WI38 (cell line): ENCODE data around the gene HNRNPUL1.
A peak's percentile ranks its signal among the peaks of the same experiment; 100 is the strongest.

ENCODE experiments used
- H3K4me3 ChIP-seq: 2 replicates; pipeline ENCODE4 v1.5.1; 2011; ENCODE audit warnings: low read depth, mild to moderate bottlenecking, control low read depth, low read length
- TF ChIP-seq, protein P1 (sequence below): IDR thresholded peaks from 2 replicates; pipeline ENCODE4 v1.5.1; 2012; ENCODE audit warnings: low read depth, mild to moderate bottlenecking, control low read depth, low read length

Gene HNRNPUL1

DNA sequence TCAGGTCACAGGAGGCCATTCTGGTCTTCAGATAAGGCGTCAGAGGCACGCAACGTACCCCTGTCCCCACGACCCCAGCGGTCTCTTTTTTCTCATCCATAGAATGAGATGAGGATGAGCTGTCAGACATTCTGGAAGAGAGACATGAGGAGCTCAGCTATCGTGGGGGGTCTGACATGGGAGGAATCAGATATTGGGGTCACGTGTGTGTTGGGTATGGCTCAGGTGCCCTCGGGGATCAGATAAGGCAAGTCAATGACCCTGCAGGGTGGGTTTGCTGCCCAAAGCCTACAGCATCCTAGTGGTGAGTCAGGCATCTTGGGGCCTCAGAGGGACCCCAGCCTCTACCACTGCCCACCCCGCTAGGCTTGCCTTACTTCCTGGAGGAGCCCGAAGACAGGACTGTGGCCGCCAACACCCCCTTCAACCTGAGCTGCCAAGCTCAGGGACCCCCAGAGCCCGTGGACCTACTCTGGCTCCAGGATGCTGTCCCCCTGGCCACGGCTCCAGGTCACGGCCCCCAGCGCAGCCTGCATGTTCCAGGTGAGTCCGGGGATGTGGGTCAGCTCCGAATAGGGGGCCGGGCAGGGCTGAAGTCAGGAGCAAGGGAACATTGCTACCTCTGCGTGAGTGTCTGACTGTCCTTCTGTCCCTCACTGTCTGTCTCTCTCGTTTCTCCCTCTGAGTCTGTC lies 42.5 kb upstream of the HNRNPUL1 start:
- TF ChIP-seq, protein P1, sequence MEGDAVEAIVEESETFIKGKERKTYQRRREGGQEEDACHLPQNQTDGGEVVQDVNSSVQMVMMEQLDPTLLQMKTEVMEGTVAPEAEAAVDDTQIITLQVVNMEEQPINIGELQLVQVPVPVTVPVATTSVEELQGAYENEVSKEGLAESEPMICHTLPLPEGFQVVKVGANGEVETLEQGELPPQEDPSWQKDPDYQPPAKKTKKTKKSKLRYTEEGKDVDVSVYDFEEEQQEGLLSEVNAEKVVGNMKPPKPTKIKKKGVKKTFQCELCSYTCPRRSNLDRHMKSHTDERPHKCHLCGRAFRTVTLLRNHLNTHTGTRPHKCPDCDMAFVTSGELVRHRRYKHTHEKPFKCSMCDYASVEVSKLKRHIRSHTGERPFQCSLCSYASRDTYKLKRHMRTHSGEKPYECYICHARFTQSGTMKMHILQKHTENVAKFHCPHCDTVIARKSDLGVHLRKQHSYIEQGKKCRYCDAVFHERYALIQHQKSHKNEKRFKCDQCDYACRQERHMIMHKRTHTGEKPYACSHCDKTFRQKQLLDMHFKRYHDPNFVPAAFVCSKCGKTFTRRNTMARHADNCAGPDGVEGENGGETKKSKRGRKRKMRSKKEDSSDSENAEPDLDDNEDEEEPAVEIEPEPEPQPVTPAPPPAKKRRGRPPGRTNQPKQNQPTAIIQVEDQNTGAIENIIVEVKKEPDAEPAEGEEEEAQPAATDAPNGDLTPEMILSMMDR: no peak
- H3K4me3 ChIP-seq: peak overlapping the region; percentile 91

DNA sequence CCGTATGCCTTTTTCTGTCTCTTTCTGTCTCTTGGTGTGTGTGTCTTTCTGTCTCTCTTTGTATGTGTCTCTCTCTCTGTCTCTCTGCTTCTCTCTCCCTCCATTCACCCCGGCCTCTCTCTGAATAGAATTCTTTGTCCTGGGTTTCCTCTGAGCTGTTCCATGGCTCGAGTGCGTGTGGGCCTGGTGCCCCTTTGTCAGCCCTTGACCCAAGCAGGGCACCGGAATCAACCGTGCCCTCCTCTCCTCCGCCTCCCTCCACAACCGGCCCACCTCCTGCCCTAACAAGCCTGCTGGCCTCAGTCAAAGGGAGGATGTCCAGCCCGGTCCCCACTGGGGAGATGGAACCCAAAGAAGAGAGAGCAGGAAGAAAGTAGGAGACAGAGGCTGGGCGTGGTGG lies 41.9 kb upstream of the HNRNPUL1 start:
- TF ChIP-seq, protein P1: no peak
- peak overlapping the region; percentile 91 for H3K4me3 ChIP-seq

DNA sequence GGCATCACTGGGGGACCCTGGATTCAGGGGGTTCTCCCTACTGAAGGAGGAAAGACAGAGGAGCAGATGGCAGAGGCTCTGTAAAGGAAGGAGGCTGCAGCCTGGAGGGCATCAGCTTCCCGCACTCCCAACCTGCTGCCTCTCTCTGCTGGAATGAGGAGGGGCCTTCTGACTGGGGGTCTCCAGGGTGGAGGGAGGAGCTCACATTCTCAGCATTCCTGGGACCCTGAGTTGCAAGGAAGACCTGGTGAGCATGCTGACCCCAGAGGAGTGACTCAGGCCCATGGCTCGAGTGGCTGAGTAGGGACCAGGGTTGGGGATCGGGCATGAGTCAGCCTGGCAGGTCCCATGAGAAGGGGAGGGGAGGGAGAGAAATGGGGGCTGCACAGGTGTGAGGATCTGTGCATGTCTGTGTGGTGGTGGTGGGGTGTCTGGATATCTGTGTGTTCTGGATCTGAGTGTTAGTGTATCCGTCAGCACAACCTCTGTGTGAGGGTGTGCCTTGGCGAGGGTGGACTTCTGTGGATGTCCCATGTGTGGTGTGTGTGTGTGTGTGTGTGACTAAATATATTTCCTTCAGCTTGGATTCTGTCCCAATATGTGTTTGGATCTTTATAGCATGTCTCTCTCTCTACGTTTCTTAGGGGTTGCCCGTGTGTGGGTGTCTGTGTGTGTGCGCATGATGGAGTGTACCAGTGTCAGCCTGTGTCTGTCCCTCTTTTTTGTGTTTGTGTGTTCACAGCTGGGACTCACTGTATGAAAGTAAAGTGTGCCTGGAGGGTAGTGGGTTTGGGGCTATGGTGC lies 40.5 kb upstream of the HNRNPUL1 start:
- H3K4me3 ChIP-seq: peak overlapping the region; percentile 47
- TF ChIP-seq, protein P1: no peak

DNA sequence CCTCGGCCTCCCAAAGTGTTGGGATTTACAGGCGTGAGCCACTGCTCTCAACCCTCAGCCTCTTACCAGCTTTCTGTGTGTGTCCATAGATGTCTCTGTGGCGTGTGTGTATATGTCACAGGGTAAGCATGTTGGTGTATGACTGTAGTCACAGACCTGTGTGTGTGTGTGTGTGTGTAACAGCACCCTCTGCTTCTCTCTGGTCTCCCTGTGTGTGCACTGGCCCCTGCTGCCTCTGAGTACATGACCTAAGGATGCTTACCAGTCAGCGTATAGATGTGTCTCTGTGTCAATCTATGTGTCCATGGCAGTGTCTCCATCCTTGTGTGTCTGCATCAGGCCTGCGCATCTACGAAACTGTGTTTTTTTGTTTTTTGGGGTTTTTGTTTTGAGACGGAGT lies 39.5 kb upstream of the HNRNPUL1 start:
- no peak overlapping the region; the same call in 1 of the 2 replicates for H3K4me3 ChIP-seq
- TF ChIP-seq, protein P1: no peak

DNA sequence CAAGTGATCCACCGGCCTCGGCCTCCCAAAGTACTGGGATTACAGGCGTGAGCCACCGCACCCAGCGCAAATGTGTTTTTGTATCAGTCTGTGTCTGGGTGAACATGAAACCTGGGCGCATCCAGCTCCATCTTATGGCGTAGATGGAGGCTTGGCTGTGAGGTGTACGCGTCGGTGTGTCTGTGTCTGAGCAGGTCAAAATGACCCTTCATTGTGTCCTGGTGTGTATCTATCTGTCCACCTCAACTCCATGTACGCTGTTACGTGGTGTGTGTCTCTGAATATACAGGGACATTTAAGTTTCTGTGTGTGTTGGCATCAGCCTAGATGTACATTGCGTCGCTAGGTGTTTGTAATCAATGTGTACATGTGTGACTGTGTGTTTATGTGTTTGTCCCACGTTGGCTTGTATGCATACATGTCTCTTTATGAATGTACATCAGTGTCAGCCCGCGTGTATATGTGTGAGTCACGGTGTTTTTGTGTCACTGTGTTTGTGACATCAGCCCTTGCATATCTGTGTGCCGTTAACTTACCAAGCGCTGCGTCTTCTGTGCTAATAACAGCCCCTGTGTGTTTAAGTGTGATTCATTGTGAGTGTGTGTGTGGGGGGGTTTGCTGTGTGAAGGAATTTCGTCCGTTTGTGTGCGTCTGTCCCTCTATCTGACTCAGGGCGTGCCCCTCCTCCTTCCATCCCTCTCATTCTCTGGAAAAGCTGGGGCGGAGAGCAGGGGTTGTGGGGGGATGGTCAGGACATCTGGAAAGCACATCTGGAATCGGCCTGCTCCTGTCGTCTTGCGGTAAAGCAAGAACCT lies 38.7 kb upstream of the HNRNPUL1 start:
- TF ChIP-seq, protein P1: no peak
- H3K4me3 ChIP-seq: peak overlapping the region; percentile 48

DNA sequence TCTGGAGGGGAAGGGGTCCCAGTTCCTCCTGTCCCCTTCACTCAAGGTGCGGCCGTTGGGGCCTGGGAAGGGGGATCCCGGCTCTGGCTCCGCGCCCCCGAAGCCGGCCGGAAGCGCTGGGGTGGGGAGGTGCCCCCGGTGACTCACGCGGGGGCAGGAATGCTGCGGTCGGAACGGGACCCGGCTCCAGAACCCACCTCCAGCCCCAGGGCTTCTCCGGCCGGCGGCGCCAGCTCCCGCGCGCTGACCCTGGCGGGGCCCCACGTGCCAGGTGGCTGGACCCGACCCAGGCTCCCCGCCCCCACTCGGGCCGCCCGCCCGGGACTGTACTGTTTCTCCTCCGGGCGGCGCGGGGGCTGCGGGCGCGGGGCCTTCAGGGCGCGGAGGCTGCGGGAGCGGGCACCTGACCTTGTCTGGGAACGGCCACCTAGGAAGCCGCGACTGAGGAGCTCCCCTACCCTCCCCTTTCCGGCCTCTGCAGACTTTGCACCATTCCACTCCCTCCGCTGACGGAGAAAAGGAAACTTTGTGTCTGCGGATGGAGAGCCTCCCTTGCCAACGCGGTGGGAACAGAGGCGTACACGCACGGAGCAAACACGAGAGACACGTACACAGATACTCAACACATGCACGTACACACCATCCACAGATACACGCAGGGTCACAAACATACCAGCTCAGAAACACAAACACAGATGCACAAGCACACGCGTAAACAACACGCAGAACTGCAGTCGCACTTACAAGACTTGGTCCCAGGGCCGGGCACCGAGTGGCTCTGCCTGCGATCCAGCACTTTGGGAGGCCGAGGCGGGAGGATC lies 37.9 kb upstream of the HNRNPUL1 start:
- TF ChIP-seq, protein P1: no peak
- peak overlapping the region; percentile 48 for H3K4me3 ChIP-seq
